Esophagus squamous epithelium (tissue), 4 donors: ENCODE data around the gene WDR1.

Experiments
- CTCF ChIP-seq, 6 experiments: fragments of 450-650 bp in 4 of 6; fragments of 200-600 bp in 2 of 6; sonication (generic) in 2 of 6; IDR thresholded peaks; one replicate each; pipeline ENCODE4 v1.5.1; 2016 to 2019; ENCODE audit warnings: antibody characterized with exemption in 6 of 6, mild to moderate bottlenecking in 4 of 6, moderate library complexity in 4 of 6
- POLR2A ChIP-seq, 4 donors: fragments of 450-650 bp; IDR thresholded peaks; one replicate each; pipeline ENCODE4 v1.6.1; 2017; ENCODE audit warnings: antibody characterized with exemption in 4 of 4, mild to moderate bottlenecking in 4 of 4, moderate library complexity in 3 of 4

- TF ChIP-seq CTCF (IDR thresholded peaks at IDR 0.05) (no peak), POLR2A (IDR thresholded peaks at IDR 0.05) (no peak)
Measured at GRCh38 chr4:10098780-10099160, 17.8 kb downstream of the WDR1 start.
